Measurements from ENCODE around the gene RUVBL1.
A peak's percentile ranks its signal among the peaks of the same experiment; 100 is the strongest.

RUVBL1 gene

DNA sequence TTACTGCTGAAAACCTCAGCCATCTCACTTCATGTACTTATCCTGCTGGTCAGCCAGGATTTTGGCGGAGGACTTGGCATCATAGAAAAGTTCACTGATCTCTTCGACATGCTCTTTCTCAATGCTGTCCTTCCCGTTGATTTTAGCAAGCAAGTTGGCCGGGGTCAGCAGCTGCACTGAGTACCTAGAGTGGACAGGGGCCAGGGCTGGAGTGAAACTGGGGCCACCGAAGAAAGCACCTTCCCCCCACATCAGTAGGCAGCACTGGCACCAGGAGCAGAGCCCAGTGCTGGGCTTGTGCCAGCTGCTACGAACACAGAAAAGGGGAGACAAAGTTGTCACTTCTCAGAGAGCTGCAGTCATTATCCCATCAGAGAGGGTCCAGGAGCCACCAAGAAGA is 42.4 kb downstream of the RUVBL1 start:
- no peak for DNase-seq

DNA sequence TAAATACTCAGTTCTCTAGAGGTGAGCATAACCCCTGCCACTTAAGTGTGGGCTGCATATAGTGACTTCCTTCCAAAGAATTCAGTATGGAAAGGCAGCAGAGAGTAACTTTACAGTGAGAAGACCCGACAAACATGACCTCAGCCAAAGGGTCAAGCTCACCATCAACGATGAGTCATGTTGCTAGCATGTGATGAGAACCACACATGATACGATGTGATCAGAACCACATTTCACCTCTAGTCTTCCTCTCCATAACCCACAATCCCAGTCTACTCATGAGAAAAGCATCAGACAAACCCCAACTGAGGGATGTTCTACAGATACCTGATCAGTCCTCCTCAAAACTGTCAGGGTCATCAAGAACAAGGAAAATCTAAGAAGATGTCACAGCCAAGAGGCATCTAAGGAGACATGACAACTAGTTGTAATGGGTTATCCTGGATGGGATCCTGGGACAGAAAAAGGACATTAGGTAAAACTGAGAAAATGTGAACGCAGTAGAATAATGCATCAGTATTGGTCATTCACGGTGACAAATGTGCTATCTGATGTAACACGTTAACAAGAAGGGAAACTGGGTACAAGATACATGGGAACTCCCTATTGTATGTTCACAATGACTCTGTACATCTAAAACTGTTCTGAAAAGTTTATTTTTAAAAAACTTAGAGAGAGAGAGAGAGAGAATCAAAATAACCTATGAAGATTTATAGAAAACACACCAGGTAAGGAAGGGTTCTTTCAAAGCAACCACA is 43.1 kb downstream of the RUVBL1 start:
- DNase-seq, result no peak

DNA sequence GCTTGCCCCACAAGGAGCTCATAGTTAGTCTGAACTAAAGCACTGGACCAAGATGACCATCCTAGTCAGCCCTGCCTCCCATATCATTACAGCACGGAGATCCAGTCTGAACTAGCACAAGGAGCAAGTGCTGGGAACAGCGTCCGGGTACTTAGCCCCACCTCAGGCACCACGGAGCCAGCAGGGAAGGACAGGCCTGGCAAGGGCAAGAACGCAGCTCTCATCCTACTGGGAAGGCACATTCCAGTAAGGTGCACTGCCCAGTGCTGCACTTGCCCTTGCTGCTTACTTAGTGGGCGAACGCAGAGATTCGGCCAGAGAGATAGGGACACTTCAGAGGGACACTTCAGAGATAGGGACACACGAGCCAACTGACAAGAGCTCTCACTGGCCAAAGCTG is 43.8 kb downstream of the RUVBL1 start:
- no peak for DNase-seq

DNA sequence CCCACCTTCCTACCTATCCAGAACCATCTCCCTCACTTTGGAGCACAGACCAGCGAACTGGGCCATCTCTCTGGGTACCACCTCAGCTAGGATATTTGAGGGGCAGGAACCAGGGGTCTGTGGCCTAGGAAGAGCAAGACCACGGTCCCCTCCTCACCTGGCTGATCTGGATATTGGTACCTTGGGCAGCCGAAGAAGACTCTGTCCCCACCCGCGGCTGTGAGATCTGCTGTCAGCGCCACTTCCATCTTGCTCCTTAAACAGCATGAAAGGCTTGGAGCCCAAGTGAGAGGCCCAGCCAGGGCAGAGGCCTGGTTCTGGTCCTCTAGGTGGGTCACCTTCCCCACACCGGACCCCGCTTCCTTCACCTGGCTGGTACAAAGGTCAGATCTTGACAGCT is 44.7 kb downstream of the RUVBL1 start:
- no peak for DNase-seq

DNA sequence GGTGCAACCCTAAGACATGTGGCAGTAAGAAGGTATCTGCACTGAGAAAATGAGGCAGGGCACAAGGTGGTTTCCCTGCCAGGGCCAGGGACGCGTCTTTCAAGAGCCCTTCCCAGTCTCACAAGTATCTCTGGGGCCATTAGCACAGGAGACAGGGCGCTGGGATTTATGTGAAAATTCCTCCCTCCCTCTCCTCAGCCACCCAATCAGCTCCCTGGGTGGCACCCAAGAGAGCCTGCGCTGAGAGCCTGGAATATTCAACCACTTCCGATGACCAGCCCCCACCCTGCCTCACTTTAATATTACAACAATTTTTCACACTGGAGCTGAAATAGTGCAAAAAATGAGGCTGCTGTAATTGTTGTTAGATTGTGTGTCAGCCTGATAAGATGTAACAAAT is 45.3 kb downstream of the RUVBL1 start:
- no peak for DNase-seq

DNA sequence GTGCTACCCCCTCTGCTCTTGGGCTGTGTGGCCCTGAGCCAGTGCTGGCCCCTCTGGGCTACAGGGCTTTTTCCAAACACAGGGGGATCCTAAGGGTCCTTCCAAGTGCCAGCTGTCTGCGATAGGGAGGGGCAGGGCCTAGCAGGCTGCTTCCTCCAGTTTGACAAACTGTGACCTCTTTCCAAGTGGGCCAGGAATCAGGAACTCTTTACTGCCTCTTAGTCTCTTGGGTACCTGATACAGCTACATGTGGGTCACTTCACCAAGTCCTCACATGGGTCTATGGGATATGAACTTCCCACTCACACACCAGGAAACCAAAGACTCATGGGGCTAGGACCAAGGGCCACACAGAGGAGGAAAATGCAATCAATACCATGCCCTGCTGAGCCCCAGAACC is 45.9 kb downstream of the RUVBL1 start:
- no peak for DNase-seq

DNA sequence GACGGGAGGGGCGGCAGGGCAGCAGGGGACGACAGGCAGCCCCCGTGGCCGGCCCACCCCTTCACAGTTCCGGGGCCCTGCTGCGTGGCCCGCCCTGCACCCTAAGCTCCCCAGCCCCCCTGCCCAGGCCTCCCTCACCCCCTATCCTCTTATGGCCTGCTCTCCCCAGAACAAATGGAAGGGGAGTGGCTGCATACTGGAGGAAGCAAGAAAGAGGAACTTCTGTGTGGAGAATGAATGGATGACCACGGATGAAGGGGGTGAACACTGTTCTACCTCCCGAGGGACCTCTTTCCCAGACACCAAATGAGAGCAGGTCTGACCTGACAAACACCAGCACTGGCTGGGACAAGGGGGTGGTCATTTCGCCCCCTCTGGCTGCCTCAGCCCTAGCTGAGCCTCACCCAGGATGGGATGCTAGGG is 46.4 kb downstream of the RUVBL1 start:
- no peak for DNase-seq

DNA sequence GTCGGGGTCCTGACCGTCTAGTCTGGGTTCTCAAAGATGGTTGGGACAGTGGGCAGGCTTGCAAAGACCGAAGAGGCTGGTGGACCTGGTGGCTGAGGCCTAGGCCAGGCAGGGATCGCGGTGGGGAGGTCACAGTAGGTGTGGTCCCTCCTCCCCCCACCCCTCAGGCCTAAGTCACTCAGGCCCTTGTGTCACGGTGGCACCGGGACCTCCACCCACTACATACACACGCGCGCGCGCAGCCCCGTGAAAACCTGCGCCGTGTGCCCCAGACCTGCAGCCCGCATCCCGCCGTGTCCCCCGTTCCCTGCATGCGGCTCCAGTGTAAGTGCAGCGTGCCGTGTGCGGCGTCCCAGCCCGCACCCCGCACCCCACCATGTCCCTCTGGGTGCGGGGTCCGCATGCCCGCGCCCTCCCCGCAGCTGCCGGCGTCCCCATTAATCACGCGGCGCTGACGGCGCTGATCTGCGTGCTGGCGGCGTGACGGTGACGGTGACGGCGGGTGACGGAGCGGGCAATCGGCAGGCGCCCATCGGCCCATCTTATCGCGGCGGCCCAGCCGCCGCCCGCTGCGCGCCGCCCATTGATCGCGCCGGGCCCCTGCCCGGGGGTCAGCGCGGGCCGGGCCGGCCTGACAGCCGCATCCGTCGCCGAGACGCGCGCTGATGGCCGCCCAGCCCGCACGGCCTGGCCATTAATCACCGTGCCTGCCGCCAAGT is 47.0 kb downstream of the RUVBL1 start:
- DNase-seq, result no peak

DNA sequence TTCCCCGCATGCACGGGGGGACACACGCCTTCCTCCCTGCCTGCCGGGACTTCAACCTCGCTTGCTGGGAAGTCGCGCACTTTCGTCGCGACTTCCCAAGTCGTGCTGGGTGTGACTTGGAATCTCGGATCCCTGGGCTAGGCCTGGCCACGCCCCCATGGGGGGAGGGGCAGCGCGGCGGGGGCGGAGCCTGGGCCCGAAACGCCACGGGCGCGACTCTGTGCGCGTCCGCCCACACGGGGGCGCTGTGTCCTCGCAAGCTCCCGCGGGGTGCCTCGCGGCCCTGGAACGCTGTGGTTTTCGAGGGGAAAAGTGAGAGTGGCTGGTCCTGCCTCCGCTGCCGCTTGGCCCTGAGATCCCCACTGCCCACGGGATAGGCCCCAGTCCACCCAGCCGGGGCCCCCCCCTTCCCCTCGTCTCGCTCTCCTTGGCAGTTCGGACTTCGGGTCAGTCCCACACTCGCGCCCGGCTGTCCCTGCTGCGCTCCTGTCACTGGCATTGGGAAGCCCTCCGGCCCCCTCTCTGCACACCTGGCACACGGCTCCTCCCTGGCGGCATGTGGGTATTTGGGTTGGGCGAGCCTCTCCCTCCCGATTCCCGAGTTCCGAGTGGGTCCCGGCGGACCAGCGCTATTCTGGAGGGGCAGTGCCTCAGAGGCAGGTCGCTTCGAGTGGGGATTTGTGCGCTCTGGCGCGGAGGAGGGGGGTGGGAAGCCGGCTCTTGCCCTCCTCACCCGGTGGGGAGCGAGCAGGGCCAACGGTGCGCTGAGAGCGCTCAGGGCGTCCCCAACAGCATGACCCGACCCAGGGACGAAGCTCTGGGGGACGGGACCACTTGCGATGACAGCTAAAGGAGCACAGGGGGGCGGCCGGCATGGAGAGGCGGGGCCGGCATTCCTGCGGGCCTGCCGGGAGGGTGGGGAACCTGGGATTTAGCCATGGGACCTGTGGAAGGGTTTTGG is 47.8 kb downstream of the RUVBL1 start:
- peak; percentile 83 for DNase-seq

DNA sequence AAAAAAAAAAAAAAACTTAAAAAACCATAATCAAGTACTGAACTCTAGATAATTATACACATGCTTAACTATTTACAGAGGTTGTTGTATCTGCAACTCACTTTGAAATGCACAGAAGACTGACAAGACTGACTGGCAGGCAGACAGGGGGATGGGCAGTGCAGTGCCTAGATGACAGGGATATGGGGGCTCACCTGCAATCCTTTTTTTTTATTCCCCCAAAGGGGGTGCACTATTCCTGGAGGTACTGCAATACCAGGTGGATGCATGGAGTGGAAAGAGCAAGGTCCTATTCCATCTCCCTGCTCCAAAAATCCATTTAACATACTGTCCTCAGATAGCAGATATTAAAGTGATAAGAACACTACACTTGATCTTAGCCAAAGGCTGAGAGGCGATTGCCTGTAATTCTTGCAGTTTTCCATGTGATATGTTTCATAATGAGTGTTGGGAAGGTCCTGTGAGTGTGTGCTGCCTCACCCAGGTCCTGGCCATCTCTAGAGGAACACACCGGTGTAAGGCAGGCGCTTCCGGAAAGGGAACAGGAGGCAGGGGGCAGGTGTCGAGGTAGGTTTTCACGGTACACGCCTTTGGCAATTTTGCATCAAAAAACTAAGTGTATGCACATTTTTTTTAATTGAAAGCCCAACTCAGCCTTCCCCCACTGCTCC is 48.6 kb downstream of the RUVBL1 start:
- DNase-seq, result no peak

DNA sequence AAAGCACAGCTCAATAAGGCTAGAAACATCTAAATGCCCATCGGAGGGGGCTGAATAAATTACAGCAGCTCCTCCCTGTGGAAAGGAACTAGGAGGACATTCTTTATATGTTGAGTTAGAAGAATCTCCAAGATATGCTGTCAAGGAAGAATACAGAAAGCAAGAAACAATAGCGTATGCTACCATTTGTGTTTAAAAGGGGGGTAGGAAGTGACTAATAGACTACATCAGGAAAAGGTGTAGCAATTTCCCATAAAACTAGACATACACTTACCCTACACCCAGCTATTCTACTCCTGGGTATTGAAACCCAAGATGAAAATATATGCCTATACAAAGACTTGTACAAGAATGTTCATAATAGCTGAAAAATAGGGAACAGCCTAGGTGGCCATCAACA is 49.8 kb downstream of the RUVBL1 start:
- DNase-seq, result no peak

DNA sequence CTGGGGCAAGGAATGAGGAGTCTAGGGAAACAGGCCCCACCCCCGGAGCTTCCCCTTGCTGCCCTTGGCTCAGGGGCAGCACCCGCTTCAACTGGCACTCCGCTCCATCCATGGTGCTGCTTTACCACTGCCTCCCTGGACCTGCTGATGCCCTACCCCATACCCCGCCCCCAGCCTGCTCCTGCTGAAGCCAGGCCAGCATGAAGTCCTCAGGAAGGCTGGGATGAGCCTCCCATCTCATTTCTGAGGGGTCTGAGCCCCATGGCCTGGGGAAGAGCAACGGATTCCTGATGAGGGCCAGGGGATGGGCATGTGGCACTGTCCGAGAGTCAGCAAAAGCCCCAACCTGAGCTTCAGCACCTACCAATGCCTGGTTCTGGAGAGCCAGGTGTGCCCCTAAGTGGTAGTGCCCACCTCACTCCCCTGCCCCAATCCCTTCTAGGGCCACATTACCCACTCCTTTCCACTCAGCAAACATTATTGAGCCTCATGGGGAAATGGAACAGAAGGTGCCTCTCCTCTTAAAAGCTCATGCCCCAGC is 50.4 kb downstream of the RUVBL1 start:
- no peak for DNase-seq

DNA sequence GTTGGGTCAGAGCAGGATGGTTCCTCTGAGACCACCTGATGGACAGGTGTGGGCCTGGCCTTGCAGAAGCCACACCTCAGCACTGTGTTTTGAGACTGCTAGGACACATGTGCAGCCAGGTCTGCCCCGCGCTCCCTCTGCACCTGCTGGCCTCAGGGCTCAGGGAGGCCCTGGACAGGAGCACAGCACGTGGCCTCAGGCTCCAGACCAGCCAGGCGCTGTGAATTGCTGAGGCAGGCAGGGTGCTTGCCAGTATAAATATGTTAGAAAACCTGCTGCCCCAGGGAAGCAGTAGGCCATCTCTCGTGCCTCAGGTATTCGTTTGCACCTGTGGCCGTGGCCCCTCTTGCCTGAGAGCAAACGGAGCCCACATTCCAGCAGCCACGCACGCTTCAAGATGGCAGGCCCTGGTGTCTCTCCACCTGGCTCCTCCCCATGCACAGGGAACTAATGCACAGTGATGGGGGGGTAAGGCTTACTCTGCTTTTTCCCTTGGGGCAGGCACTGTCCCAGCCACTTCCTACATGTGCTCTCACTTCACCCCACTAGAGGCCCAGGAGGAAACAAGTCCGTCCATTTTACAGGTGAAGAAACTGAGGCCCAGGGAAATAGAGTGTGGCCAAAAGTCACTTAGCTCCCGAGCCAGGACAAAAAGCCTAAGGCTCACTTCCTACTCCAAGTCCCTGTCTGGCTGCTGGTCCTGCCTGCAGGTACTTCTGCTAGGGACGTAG is 51.0 kb downstream of the RUVBL1 start:
- no peak for DNase-seq

DNA sequence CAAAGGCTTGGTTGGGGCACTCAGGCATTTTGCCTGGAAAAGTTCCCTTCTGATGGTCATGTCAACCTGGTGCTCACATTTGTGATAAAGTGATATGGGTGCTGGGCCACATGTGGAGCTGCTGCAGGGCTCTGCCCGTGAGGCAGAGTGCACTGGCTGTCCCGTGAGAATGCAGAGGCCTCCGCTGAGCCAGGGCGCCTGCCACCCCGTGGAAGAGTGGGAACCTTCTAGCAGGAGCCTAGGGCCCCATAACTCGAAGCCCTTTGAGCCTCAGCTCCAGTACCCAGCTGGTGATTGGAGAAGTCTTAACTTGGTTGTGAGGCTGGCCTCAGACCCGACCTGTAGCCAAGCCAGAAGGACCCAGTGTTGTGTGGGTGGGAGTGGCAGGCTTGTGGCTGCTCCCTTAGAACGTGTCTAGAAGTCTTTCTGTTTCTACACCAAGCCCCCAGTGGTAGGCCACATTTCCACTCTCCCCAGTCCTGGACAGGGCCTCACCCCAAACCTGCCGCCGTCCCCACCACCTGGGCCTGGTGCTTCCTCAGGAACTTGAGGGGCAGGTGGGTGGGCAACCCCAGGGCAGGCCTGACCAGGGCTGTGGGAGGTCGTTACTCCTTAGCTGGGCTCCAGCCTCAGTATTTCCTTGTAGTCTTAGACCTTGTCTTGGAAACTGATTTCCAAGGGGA is 51.7 kb downstream of the RUVBL1 start:
- no peak for DNase-seq

DNA sequence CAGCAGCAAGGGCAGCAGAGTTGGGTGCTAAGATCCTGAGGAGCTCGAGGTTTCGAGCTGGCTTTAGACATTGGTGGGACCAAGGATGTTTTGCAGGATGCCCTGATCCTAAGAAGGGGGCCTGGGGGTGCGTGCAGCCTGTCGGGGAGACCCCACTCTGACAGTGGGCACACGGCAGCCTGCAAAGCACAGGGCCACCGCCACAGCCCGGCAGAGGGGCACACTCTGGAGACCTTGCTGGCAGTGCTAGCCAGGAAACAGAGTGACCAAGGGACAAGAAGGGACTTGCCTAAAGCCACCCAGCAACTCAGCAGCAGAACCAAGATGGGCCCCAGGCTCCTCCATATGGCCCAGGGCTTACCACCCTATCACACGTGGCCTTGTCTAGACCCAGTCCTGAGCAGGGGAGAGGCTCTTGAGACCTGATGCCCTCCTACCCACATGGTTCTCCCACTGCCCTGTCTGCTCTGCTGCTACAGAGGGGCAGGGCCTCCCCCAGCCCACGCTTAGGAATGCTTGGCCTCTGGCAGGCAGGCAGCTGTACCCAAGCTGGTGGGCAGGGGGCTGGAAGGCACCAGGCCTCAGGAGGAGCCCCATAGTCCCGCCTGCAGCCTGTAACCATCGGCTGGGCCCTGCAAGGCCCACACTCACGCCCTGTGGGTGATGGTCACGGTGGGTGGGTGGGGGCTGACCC is 52.6 kb downstream of the RUVBL1 start:
- no peak for DNase-seq

DNA sequence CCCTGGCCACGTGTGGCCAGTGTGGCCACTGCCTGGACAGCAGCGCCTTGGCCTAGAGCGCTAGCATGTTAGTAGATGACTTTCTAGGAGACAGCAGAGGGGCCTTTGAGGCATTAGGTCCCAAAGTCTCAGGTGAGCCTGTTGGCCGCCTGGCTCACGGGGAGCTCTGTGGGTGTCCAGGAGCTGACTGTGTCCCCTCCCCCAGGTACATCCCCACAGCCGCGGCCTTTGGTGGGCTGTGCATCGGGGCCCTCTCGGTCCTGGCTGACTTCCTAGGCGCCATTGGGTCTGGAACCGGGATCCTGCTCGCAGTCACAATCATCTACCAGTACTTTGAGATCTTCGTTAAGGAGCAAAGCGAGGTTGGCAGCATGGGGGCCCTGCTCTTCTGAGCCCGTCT is 54.3 kb downstream of the RUVBL1 start:
- DNase-seq, result no peak

DNA sequence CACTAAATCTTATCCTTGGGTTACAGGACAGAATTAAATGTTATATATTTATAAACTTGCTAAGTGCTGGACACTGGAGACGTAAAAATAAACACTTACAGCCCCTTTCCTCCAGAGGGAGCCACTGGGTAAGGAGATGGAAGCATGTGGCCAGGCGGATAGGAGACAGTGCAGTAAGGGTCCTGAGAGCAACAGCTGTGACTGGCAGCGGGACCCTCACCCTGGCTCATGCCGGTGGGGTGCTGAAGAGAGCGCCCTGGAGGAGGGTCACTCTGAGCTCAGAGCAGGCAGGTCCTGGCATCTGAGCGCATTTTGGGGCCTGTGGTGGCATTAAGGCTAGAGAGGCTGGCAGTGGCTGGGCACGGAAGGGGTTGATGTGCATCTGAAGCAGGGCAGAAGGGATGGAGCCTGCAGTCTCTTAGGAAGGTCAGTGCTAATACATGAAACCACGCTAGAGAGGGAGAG is 55.4 kb downstream of the RUVBL1 start:
- DNase-seq, result peak; percentile 58

DNA sequence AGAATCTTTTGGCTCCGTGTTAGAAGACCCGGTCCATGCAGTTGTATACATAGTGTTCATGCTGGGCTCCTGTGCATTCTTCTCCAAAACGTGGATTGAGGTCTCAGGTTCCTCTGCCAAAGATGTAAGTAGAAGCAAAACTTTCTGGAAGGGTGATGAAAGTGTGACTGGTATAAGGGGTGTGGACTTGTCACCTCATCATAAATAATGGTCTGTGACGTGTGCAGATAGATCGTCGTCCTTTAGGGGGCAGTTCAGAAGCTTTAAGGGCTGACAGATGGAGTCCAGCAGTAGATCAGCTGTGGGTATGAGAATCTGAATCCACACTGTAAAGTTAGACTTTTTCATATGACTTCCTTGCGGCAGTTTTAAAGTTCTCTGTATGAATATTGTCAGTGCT is 56.1 kb downstream of the RUVBL1 start:
- no peak for DNase-seq

DNA sequence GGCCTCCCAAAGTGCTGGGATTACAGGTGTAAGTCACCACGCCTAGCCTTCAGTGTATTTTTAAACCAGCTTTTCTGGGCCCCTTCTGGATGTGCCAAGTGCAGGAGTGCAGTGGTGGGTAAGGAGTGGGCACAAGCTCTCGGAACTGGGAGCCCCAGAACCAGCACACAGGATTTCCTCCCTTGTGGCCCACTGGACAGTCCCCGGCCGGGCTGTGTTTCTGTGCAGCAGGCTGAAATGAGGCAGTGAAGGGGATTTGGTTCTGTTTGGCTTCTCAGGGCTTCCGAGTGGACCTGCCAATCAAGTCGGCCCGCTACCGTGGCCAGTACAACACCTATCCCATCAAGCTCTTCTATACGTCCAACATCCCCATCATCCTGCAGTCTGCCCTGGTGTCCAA is 56.9 kb downstream of the RUVBL1 start:
- no peak for DNase-seq

DNA sequence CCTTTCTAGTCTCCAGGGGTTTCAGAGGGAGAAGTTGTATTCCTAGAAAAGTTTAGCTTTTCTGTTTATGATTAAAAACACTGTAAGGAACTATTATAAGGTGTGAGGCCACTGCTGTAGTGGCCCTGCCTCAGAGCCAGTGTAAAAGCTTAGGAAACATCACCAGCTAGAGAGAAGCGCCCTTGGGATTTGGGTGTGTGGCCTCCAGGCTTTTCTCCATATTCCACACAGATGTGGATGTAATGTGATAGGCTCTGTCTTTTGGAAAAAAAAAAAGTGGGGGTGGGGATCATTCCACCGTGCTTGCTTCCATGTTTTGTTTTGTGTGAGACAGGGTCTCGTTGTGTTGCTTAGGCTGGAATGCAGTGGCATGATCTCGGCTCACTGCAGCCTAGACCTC is 57.5 kb downstream of the RUVBL1 start:
- no peak for DNase-seq

DNA sequence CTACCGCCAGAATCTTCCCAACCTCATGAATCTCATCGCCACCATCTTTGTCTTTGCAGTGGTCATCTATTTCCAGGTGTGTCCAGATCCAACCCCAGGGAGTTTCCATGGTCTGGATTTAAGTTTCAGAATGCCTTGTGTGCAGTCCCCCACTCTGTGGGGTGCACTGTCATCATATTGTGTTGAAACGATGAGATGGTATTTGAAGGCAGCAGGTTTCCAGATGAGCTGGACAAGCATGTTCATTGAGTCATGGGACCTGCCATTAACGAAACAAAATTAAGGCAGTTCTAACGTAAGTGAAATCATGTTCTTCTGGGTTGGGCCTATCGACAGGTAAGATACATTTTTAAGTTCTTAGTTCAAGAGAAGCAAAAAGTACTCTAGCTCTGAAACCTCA is 58.6 kb downstream of the RUVBL1 start:
- DNase-seq, result no peak

Measured in CD4-positive, alpha-beta T cell treated with Interleukin-21 for 1 hour (primary cell).